ENCODE measurements around the gene NEIL3.

Gene NEIL3

GRCh38 chr4:177367336-177367735, 57.7 kb downstream of the NEIL3 start:
- peak in 1 of 2 experiments; percentile 18 for DNase-seq (ENCODE audit: low read depth in 1 of 2, low spot score in 1 of 2)
- Histone ChIP-seq H3K27ac (replicated peaks) (no peak overlapping the region), H3K4me3 (replicated peaks; ENCODE audit: insufficient read depth, low read length) (no peak overlapping the region), H3K27me3 (ENCODE audit: insufficient read depth, poor library complexity, severe bottlenecking) (no peaks in the 10 kb centered on the region)
- no peak for TF ChIP-seq REST (IDR thresholded peaks at IDR 0.05; ENCODE audit: insufficient replicate concordance, low read depth)
- TF ChIP-seq POLR2AphosphoS5 (IDR thresholded peaks at IDR 0.05; ENCODE audit: low read depth), result peak; percentile 40; the same call in 1 of the 2 replicates

- Histone ChIP-seq H3K27me3 (ENCODE audit: insufficient read depth, poor library complexity, severe bottlenecking) (no peaks in the 10 kb centered on the region), H3K4me3 (replicated peaks; ENCODE audit: insufficient read depth, low read length) (no peak overlapping the region), H3K27ac (replicated peaks) (no peak overlapping the region)
- no peak for TF ChIP-seq SPI1 (IDR thresholded peaks at IDR 0.05; ENCODE audit: borderline replicate concordance, low read depth)
- TF ChIP-seq POLR2AphosphoS5 (IDR thresholded peaks at IDR 0.05; ENCODE audit: low read depth), result no peak
- TF ChIP-seq REST (IDR thresholded peaks at IDR 0.05; ENCODE audit: insufficient replicate concordance, low read depth), result no peak
- no peak for TF ChIP-seq CTCF (IDR thresholded peaks at IDR 0.05; ENCODE audit: insufficient read depth, low read length)
- TF ChIP-seq GABPA (IDR thresholded peaks at IDR 0.05; ENCODE audit: low read depth), result no peak
- DNase-seq (ENCODE audit: low read depth in 1 of 2, low spot score in 1 of 2), result no peak
Observed at GRCh38 chr4:177369372-177369771, 59.7 kb downstream of the NEIL3 start.

GRCh38 chr4:177371461-177371860, 61.8 kb downstream of the NEIL3 start:
- no peak overlapping the region for H3K4me3 ChIP-seq (replicated peaks; ENCODE audit: insufficient read depth, low read length)
- no peak overlapping the region for H3K27ac ChIP-seq (replicated peaks)
- TF ChIP-seq CTCF (IDR thresholded peaks at IDR 0.05; ENCODE audit: insufficient read depth, low read length) (no peak), POLR2AphosphoS5 (IDR thresholded peaks at IDR 0.05; ENCODE audit: low read depth) (no peak), REST (IDR thresholded peaks at IDR 0.05; ENCODE audit: insufficient replicate concordance, low read depth) (no peak), SPI1 (IDR thresholded peaks at IDR 0.05; ENCODE audit: borderline replicate concordance, low read depth) (no peak), GABPA (IDR thresholded peaks at IDR 0.05; ENCODE audit: low read depth) (no peak)
- no peak for DNase-seq (ENCODE audit: low read depth in 1 of 2, low spot score in 1 of 2)
- H3K27me3 ChIP-seq (ENCODE audit: insufficient read depth, poor library complexity, severe bottlenecking), result no peaks in the 10 kb centered on the region

- peaks cover 3% of the 10 kb centered on the region for H3K27me3 ChIP-seq (ENCODE audit: insufficient read depth, poor library complexity, severe bottlenecking)
Observed at GRCh38 chr4:177374966-177375365, 65.3 kb downstream of the NEIL3 start.

More at GRCh38 chr4:177374966-177375365, 65.3 kb downstream of the NEIL3 start:
- no peak for DNase-seq (ENCODE audit: low read depth in 1 of 2, low spot score in 1 of 2)
- no peak overlapping the region for H3K27ac ChIP-seq (replicated peaks)
- no peak for TF ChIP-seq SPI1 (IDR thresholded peaks at IDR 0.05; ENCODE audit: borderline replicate concordance, low read depth)
- no peak for TF ChIP-seq REST (IDR thresholded peaks at IDR 0.05; ENCODE audit: insufficient replicate concordance, low read depth)
- no peak for TF ChIP-seq CTCF (IDR thresholded peaks at IDR 0.05; ENCODE audit: insufficient read depth, low read length)
- no peak for TF ChIP-seq GABPA (IDR thresholded peaks at IDR 0.05; ENCODE audit: low read depth)
- TF ChIP-seq POLR2AphosphoS5 (IDR thresholded peaks at IDR 0.05; ENCODE audit: low read depth), result no peak
- H3K4me3 ChIP-seq (replicated peaks; ENCODE audit: insufficient read depth, low read length), result no peak overlapping the region
